IPS-NIHi11 (cell line): ENCODE measurements around the gene ADARB2.

Experiments used
- DNase-seq: peaks from one replicate; pipeline ENCODE4 v3.0.0; 2012; ENCODE audit warnings: mixed read lengths, low spot score

ADARB2 gene

DNA sequence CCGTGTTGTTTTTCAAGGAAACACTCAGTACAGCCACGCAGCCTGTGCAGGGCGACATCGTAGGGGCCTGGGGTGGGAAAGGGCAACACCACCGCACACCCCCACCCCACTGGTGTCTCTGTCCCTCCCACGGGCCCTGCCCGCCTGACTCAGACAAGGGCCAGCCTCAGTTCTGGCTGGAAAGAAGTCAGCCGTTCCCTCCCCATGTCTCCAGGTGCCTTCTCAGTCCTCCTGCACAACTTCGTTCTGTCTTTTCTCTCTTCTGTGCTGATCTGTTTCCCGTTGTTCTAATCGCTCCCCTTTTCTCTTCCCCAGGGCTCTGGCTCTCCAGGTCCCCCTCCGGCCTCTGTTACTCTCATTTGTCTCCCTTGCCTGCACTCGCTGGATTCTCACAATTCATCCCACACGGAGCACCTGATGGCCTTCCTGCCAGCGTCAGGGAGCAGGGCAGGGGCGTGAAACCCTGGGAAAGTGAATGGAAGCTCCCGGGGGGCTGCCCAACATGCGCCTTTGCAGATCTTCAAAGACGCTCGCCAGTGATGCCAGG lies 583.4 kb downstream of the ADARB2 start:
- DNase-seq: no peak

DNA sequence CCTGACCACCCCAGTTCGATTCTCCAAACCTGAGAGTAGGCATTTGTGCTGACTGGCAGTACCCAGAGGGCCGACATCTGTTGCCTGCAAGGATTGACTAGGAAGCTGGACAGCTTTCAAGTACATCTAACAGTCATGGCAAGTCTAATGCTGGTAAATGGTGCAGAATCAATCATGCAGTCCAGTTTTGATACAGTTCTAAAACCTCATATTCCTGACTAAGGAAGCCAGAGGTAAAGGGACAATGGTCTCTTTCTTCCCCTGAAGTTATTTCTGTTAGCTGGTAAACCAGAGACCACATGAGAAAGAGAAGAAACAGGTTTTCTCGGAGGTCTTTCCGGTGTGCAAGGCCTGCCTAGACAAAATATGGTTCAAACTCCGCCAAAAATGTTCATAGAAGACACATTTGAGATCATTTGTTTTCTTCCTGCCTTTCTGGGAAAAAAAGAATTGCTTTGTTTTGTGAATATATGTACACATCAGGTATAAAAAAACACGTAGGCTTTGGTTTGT lies 584.0 kb downstream of the ADARB2 start:
- DNase-seq: no peak

DNA sequence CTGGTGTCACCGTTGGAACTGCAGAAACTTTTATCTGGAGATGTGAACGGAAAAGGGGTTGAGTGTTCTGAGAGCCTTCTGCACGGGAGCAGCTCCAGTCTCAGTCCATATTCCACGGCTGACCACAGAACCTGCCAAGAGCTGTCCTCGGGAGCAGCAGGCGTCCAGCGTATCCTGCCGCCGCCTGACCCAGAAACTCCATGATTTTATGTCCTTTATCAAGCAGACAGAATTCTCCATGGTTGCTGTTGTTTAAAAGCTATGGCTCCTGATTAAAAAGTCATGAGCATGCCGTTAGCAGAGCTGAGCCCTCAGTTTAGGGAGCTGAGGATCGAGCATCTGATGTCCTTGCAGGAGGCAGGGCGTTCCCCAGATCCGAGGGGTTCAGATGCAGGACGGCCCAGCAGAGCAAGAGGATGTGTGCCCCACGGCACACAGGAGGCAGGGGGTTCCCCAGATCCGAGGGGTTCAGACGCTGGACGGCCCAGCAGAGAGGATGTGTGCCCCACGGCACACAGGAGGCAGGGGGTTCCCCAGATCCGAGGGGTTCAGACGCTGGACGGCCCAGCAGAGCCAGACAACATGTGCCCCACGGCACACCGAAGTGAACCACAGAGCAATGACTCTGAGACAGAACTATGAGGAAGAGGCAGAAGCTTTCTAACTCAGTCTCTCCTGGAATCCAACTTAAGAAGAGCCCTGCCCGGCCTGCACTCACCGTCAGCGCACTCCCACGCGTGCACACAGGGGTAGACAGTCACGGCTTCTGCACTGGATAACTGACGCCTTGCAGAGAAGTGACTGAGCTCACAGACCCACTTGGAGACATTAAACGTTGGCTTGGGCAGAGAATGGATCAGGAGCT lies 584.7 kb downstream of the ADARB2 start:
- no peak for DNase-seq

- DNase-seq: no peak
Measured at GRCh38 chr10:1151076-1152033, 586.0 kb downstream of the ADARB2 start.

DNA sequence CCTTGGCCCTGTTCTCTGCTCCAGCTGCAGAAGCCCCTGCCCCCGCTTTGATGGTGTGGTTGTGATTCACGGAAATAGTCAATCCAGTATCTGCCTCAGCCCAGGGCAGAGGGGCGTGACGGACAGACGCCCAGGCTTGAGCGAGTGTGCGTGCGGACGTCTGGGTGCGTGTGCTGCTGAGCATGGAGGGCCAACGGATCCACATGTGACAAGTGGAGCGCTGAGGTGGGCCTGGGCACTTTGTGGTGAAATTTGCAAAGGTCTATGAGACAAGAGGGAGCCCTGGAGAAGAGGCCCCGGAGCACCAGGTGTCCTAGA lies 586.7 kb downstream of the ADARB2 start:
- no peak for DNase-seq

- DNase-seq: no peak
Measured at GRCh38 chr10:1149793-1150637, 587.3 kb downstream of the ADARB2 start.

- DNase-seq: no peak
Measured at GRCh38 chr10:1148855-1149605, 588.3 kb downstream of the ADARB2 start.

GRCh38 chr10:1147810-1148209 lies 589.5 kb downstream of the ADARB2 start:
- DNase-seq: no peak

DNA sequence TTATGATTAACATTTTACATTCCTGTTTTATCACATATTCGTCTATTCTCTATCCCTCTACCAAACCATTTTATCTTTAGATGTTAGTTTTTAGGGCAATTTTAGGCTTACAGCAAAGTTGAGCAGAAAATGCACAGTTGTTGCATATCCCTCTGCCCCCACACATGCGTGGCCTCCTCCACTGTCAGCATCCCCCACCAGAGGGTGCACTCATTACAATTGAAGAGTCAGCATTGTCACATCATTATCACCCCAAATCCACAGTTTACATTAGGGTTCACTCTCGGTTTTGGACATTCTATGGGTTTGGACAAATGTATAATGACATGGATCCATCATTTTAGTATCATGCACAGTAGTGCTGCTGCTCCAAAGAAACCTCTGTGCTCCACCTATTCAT lies 594.7 kb downstream of the ADARB2 start:
- DNase-seq: no peak

DNA sequence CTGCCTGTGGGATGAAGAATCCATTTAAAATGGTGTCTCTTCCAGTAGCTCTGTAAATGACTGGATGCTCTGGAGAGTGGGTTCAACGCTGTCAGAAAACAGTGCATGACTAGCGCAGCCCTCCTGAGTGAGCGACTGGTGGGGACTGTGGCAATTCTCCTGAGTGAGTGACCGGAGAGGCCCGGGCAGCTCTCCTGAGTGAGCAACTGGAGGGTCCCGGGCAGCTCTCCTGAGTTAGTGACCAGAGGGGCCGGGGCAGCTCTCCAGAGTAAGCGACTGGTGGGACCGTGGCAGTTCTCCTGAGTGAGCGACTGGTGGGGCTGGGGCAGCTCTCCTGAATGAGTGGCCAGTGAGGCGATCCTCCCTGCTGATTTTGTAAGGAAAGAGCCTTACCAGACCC lies 595.6 kb downstream of the ADARB2 start:
- no peak for DNase-seq

GRCh38 chr10:1141261-1141660 lies 596.1 kb downstream of the ADARB2 start:
- no peak for DNase-seq

DNA sequence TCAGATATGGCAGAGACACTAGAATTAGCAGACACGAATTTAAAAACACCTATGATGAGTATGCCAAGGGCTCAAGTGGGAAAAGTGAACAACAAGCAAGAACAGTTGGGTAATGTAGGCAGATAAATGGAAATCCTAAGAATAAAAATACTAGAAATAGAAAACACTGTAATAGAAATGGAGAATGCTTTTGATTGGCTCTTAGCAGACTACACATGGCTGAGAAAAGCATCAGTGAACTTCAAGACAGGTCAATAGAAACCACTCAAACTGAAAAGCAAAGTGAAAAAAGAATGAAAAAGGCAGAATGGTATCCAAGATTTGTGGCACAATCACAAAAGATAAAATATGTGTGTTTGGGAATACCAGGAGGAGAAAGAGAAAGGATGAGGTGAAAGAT lies 598.8 kb downstream of the ADARB2 start:
- no peak for DNase-seq

DNA sequence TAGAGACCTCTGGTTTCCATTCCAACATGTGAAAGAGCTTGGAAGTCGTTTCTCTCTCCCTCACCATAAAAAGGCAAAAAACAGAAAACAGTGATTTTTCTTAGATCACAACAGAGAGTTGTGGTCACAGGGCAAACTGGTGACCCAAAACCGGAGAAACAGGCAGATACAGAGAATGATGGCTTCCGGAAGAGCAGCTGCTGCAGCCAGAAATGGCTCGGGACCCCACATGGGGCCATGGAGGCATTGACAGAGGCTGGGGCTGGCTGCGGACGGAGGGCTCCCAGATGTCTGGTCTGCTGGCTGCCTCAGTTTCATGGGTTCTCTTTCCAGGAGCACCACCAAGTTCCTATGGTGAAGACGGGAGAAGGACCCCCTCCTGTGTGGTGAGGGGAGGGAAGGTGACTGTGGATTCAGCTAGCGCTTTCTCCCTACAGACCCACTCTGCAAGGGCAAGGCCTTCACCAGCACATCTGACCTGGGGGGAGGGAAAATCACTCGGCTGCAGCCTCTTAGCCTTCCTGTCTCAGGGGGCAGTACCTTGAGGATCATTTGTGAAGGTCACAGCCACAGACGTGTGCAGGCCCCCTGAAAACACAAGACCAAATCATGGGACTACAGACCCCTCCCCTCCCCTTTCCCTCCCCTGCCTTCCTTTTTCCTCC lies 599.7 kb downstream of the ADARB2 start:
- DNase-seq: no peak

GRCh38 chr10:1136268-1136667 lies 601.1 kb downstream of the ADARB2 start:
- DNase-seq: no peak

DNA sequence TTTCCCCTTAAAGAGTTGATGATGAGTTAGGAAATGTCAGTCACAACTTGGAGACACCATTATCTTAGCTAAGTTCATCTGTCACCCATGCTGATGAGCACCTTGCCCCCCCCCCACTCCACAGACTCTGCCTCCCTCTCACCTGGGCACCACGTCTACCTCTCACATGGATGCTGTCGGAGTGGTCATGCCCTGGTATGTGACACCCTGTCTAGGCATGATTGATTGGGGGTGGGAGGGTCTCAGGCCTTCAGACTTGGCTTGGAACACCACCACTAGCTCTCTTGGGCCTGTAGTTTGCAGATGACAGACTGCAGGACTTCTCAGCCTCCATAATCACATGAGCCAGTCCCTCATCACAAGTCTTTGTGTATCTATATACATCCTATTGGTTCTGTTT lies 603.2 kb downstream of the ADARB2 start:
- no peak for DNase-seq

DNA sequence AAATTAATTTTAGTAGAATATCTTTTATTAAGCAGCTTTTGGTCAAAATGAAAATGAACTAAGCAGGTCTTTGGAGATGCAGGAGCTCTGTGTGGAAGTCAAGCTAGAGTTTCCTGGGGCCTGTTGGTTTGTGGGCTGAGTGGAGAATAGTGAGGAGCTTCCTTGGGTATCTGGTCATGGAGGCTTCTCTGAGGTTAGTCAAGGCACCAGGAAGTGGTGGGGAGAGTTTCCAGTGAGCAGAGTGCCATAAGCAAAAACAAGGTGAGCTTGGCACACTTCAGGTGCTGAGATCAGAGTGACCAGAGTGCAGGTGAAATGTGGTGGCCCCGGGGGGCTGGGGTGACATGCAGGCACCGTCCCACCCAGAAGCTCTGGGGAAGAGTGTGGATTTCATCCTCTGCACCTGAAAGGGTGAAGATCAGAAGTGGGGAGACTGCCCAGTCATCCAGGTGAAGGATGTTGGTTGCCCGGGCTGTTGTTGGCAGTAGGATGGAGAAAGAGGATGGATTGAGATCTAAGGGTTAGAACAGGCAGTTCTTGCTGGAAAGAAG lies 603.8 kb downstream of the ADARB2 start:
- no peak for DNase-seq

DNA sequence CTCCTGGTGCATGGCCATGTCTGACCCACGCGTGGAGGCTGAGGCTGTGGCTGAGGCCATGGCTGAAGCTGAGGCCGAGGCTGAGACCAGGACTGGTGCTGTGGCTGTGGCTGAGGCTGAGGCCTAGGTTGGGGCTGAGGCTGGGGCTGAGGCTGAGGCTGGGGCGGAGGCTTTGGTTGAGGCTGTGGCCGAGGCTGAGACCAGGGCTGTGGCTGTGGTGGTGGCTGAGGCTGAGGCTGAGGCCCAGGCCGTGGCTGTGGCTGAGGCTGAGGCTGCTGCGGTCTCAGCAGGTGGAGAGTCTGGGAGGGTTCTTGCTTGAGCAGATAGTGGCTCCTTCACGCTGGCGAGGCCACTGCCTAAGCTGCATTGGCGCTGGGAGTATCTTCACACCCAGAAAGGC lies 604.7 kb downstream of the ADARB2 start:
- DNase-seq: no peak

GRCh38 chr10:1130995-1131790 lies 606.1 kb downstream of the ADARB2 start:
- DNase-seq: no peak

GRCh38 chr10:1130226-1130625 lies 607.1 kb downstream of the ADARB2 start:
- DNase-seq: no peak
